SK-MEL-5 (cell line): ENCODE data around the gene NAPEPLD. TPM values are rescaled to one million over a fixed set of nuclear protein-coding genes. Genes with fewer than 3 reads are reported as not detected.
"Not testable (repeated sequence)": the region's sequence is repeated elsewhere in the genome, so short reads cannot be mapped to it uniquely, and the experiment has no call there.

ENCODE experiments used
- DNase-seq: peaks from one replicate; pipeline ENCODE4 v3.0.0-alpha.2; 2016; ENCODE audit warnings: low read depth, low spot score
- in situ Hi-C: cut with HindIII; loops from 2 replicates; pipeline ENCODE4 v1.10.0; 2016; ENCODE audit warnings: low sequenced_read_pairs, high pct_unique_total_duplicates, low pct_unique_long_range_greater_than_20kb
- polyA plus RNA-seq, 2 experiments: library from polyadenylated mRNA; depleted of rRNA; stranded (reverse); fragments of >200 nt; gene quantifications; 2 replicates each; pipeline ENCODE4 v1.2.3, GENCODE V29; 2015
- total RNA-seq: library from RNA; depleted of rRNA; stranded (reverse); fragments of >200 nt; shearing (Covaris generic); gene quantifications from 2 replicates; pipeline ENCODE4 v1.2.3, GENCODE V29; 2014; rRNA removed

Gene NAPEPLD
- 33.8 and 37.5 TPM in 2 replicates for total RNA-seq
- 26.9 and 32.1 TPM in 2 replicates for polyA plus RNA-seq (2015; cell fraction: cytosol; rRNA removed)
- 69.0 and 93.0 TPM in 2 replicates for polyA plus RNA-seq (2015; cell fraction: nucleus; rRNA removed)

GRCh38 chr7:103148994-103149807, at the start of gene NAPEPLD:
Gene NAPEPLD (minus strand): TSS chr7:103149099. CDS start chr7:103128776, 20,323 bp downstream.
- in situ Hi-C loops, result no loop called here
- DNase-seq, result peak; percentile 95

GRCh38 chr7:103198079-103198478, 49.2 kb upstream of the NAPEPLD start:
- in situ Hi-C loops, DNase-seq: not testable (repeated sequence)

- in situ Hi-C loops, DNase-seq: not testable (repeated sequence)
These were observed 46.5 kb upstream of the NAPEPLD start for GRCh38 chr7:103195364-103195763.

GRCh38 chr7:103172415-103173146, 23.7 kb upstream of the NAPEPLD start:
- in situ Hi-C loops, DNase-seq: not testable (repeated sequence)

- DNase-seq, in situ Hi-C loops: not testable (repeated sequence)
These were observed 23.0 kb upstream of the NAPEPLD start for GRCh38 chr7:103171695-103172414.

GRCh38 chr7:103166921-103167544, 18.1 kb upstream of the NAPEPLD start:
- DNase-seq, in situ Hi-C loops: not testable (repeated sequence)

GRCh38 chr7:103163087-103163825, 14.4 kb upstream of the NAPEPLD start:
- not testable (repeated sequence) for DNase-seq

GRCh38 chr7:103162641-103163040, 13.7 kb upstream of the NAPEPLD start:
- DNase-seq, in situ Hi-C loops: not testable (repeated sequence)

More at GRCh38 chr7:103163087-103163825, 14.4 kb upstream of the NAPEPLD start:
- in situ Hi-C loops, result not testable (repeated sequence)

GRCh38 chr7:103161998-103162616, 13.2 kb upstream of the NAPEPLD start:
- DNase-seq, in situ Hi-C loops: not testable (repeated sequence)

- in situ Hi-C loops, DNase-seq: not testable (repeated sequence)
These were observed 10.2 kb upstream of the NAPEPLD start for GRCh38 chr7:103159072-103159471.

- in situ Hi-C loops, result not testable (repeated sequence)
- peak; percentile 48 for DNase-seq
These were observed 6.6 kb upstream of the NAPEPLD start for GRCh38 chr7:103155331-103156024.

- DNase-seq, result no peak
- in situ Hi-C loops, result no loop called here
These were observed 5.1 kb upstream of the NAPEPLD start for GRCh38 chr7:103154042-103154441.

GRCh38 chr7:103152744-103153617, 4.1 kb upstream of the NAPEPLD start:
- in situ Hi-C loops, DNase-seq: not testable (repeated sequence)

- DNase-seq, result not testable (repeated sequence)
These were observed 3.2 kb upstream of the NAPEPLD start for GRCh38 chr7:103151993-103152676.

More at GRCh38 chr7:103151993-103152676, 3.2 kb upstream of the NAPEPLD start:
- in situ Hi-C loops, result not testable (repeated sequence)
